CD4-positive, CD25-positive, alpha-beta regulatory T cell (primary cell): Measurements from ENCODE around the gene RABGAP1L. TPM values are rescaled to one million over a fixed set of nuclear protein-coding genes. Genes with fewer than 3 reads are reported as not detected.
A peak's percentile ranks its signal among the peaks of the same experiment; 100 is the strongest.

ENCODE experiments used
- ATAC-seq, 2 donors: fragments of 150-1000 bp; cut with Tn5 transposase; one replicate each; pipeline ENCODE4 v1.10.0; 2021; ENCODE audit warnings: low read depth in 2 of 2, moderate number of reproducible peaks in 2 of 2, moderate library complexity in 1 of 2
- DNase-seq, 3 donors: peaks; one replicate each; pipeline versions ENCODE4 v3.0.0 to v3.0.0-alpha.2; 2012 to 2022; ENCODE audit warnings: mixed read lengths in 1 of 3
- H3K27ac ChIP-seq: one replicate; pipeline ENCODE4 v1.7.0; 2013; ENCODE audit warnings: mild to moderate bottlenecking, low read length; ENCODE audit not compliant: insufficient read depth, poor library complexity, severe bottlenecking
- H3K27me3 ChIP-seq: one replicate; pipeline ENCODE4 v1.7.0; 2013; ENCODE audit warnings: low read length; ENCODE audit not compliant: control insufficient read depth, insufficient read depth
- H3K36me3 ChIP-seq: one replicate; pipeline ENCODE4 v1.7.0; 2013; ENCODE audit warnings: mild to moderate bottlenecking, low read length, moderate library complexity; ENCODE audit not compliant: control insufficient read depth, insufficient read depth
- H3K4me1 ChIP-seq: 2 replicates; pipeline ENCODE4 v1.7.0; 2013; ENCODE audit warnings: mild to moderate bottlenecking, low read length; ENCODE audit not compliant: insufficient read depth, control insufficient read depth, poor library complexity, severe bottlenecking
- H3K4me3 ChIP-seq: one replicate; pipeline ENCODE4 v1.7.0; 2013; ENCODE audit warnings: low read depth, mild to moderate bottlenecking, low read length, moderate library complexity
- H3K9me3 ChIP-seq, 2 experiments: 1 replicate in 1 of 2; 2 replicates in 1 of 2; pipeline ENCODE4 v1.7.0; 2013; ENCODE audit warnings: low read length in 2 of 2, mild to moderate bottlenecking in 1 of 2, moderate library complexity in 1 of 2; ENCODE audit not compliant: control insufficient read depth in 2 of 2
- H3K27ac Mint-ChIP-seq, 3 donors: one replicate each; pipeline ENCODE4 v1.8.0; 2020 to 2022; ENCODE audit warnings: mild to moderate bottlenecking in 3 of 3, mixed read lengths in 3 of 3, moderate library complexity in 2 of 3
- H3K27me3 Mint-ChIP-seq: one replicate; pipeline ENCODE4 v1.8.0; 2022; ENCODE audit warnings: mild to moderate bottlenecking, mixed read lengths
- H3K36me3 Mint-ChIP-seq: one replicate; pipeline ENCODE4 v1.8.0; 2020; ENCODE audit warnings: mixed read lengths
- H3K4me1 Mint-ChIP-seq, 4 donors: one replicate each; pipeline ENCODE4 v1.8.0; 2020 to 2022; ENCODE audit warnings: mixed read lengths in 4 of 4, mild to moderate bottlenecking in 1 of 4
- H3K4me3 Mint-ChIP-seq, 4 donors: one replicate each; pipeline ENCODE4 v1.8.0; 2020 to 2022; ENCODE audit warnings: mild to moderate bottlenecking in 4 of 4, mixed read lengths in 4 of 4, moderate library complexity in 3 of 4
- H3K9me3 Mint-ChIP-seq, 7 donors: one replicate each; pipeline ENCODE4 v1.8.0; 2020 to 2022; ENCODE audit warnings: mixed read lengths in 7 of 7, mild to moderate bottlenecking in 3 of 7, moderate library complexity in 2 of 7
- polyA plus RNA-seq, 4 donors: library from polyadenylated mRNA; unstranded; fragments of 300-500 nt; fragmentation: Illumina TruSeq; gene quantifications; one replicate each; pipeline ENCODE4 v1.2.3, GENCODE V29; 2021
- total RNA-seq: library from RNA; stranded (reverse); gene quantifications from one replicate; pipeline ENCODE4 v1.2.3, GENCODE V29; 2022

RABGAP1L gene
- total RNA-seq (118 TPM), polyA plus RNA-seq (10 to 100 TPM; 69.7 to 92.6 (median 78.9) TPM)

DNA sequence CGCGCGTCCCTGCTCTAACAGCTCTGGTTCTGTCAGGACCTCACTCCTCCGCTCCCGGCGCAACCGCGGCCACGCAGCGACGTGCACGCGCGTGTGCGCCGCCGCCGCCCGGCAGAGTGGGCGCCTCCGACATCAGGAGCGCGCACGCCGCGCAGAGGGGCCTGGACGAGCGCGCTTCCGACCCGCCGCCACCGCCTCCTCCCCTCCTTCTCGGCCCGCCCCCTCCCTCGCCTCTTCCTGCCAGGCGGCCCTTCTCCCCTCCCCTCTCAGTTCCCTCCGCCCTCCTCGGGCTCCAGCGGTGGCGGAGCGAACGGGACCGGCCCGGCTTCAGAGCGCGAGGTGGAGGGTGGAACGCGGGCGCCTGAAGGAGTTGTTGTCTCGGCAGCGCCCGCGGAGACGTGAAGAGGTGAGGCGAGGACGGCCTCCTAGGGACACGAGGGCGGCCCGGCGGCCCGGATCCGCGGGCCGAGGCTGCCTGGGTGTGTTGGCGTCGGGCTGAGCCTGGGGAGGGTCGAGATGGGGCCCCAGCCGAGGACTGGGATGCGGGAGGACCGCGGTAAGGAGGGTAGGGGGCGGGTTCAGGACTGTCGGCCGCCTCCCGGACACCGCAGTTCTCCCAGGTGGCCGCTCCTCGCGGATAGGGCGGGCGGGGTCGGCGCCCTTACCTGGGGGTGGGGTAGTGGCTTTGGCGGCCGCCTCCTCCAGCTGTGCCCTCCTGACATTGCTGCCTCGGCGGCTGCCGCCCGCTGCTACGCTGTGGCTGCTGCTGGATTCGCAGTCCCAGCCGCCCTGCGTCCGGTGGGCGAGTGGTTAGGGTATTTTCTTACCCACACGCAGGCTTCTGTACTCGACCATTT lies at the start of gene RABGAP1L:
Gene RABGAP1L, plus strand, starts transcription at position 269 of the 857 bp plus-strand sequence.
- no peaks in the 10 kb centered on the region for H3K9me3 Mint-ChIP-seq
- H3K27me3 Mint-ChIP-seq: no peaks in the 10 kb centered on the region
- H3K36me3 Mint-ChIP-seq: no peaks in the 10 kb centered on the region
- H3K4me1 Mint-ChIP-seq: peaks cover 40 to 62% (median 51%) of the 10 kb centered on the region in 4 donors
- Histone ChIP-seq H3K9me3 (no peaks in the 10 kb centered on the region), H3K4me3 (peak within 1 kb of the TSS; percentile 85), H3K4me1 (peaks cover 27% of the 10 kb centered on the region), H3K27ac (peak within 1 kb of the TSS; percentile 87), H3K27me3 (no peaks in the 10 kb centered on the region), H3K36me3 (no peaks in the 10 kb centered on the region)
- peak within 1 kb of the TSS; percentile 91 to 95 (median 94) for H3K4me3 Mint-ChIP-seq
- peak; percentile 90 to 93 for ATAC-seq
- peak; percentile 91 to 97 (median 93) for DNase-seq
- peak within 1 kb of the TSS; percentile 95 to 98 (median 97) for H3K27ac Mint-ChIP-seq

DNA sequence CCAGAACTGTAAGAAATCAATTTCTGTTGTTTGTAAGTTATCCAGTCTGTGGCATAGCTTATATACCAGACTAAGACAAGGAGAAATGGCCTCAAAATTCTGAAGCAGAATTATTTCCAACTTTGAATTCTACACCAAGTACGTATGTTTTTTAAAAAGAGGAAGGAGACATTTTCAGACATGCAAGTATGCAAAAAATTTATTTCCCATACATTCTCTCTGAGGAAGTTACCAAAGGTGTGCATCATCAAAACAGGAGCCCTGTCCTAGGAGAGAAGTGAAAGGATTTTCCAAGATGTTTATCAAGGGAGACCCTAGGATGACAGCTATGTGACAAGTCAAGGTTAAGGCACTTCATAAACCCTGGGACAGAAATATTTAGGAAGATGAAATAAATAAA lies 49.3 kb upstream of the RABGAP1L start:
- DNase-seq: no peak
- Histone ChIP-seq H3K9me3 (no peaks in the 10 kb centered on the region), H3K4me3 (no peak overlapping the region), H3K4me1 (no peaks in the 10 kb centered on the region), H3K27me3 (no peaks in the 10 kb centered on the region), H3K36me3 (no peaks in the 10 kb centered on the region), H3K27ac (no peak overlapping the region)
- ATAC-seq: no peak
- Mint-ChIP-seq H3K27ac (no peak overlapping the region), H3K4me1 (no peaks in the 10 kb centered on the region), H3K4me3 (no peak overlapping the region), H3K36me3 (no peaks in the 10 kb centered on the region), H3K9me3 (peaks cover 0 to 1% (median 0%) of the 10 kb centered on the region in 7 donors), H3K27me3 (peaks cover 27% of the 10 kb centered on the region)

DNA sequence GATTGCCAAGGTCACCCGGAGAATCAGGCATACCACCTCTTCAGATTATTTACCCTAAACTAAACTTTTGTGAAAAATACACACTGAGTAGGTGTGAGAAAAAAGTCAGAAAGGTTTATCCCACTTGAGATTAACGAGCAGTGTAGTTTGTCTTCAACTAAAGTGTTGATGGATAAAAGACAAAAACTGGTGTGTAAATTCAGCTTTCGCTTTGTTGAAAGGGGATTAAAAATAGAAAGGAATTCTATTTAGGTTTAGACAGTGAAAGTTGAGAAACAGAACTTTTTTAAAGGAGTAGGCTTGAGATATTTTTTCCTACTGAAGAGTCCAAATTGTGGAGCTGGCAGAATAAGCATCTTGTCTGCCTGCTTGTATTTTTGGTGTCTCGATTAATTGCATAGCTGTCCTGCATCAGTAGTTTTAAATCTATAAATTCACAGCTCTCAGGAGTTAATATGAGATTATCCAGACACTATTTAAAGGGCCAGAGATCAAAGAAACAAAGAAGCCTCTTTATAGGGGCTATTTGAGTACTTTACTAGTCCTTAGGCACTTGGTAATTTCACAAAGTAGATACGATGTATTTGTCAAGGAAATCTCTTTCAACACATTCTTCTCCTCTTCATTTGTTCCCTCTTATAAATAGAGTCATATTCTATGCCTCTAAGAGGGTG lies 46.7 kb upstream of the RABGAP1L start:
- no peaks in the 10 kb centered on the region for H3K4me1 Mint-ChIP-seq
- Histone ChIP-seq H3K27ac (no peak overlapping the region), H3K36me3 (no peaks in the 10 kb centered on the region), H3K4me1 (no peaks in the 10 kb centered on the region), H3K4me3 (no peak overlapping the region), H3K27me3 (no peaks in the 10 kb centered on the region), H3K9me3 (no peaks in the 10 kb centered on the region)
- no peak overlapping the region for H3K27ac Mint-ChIP-seq
- H3K27me3 Mint-ChIP-seq: peaks cover 27% of the 10 kb centered on the region
- no peaks in the 10 kb centered on the region for H3K36me3 Mint-ChIP-seq
- DNase-seq (no peak), ATAC-seq (no peak)
- peaks cover 0 to 1% (median 0%) of the 10 kb centered on the region in 7 donors for H3K9me3 Mint-ChIP-seq
- H3K4me3 Mint-ChIP-seq: no peak overlapping the region

DNA sequence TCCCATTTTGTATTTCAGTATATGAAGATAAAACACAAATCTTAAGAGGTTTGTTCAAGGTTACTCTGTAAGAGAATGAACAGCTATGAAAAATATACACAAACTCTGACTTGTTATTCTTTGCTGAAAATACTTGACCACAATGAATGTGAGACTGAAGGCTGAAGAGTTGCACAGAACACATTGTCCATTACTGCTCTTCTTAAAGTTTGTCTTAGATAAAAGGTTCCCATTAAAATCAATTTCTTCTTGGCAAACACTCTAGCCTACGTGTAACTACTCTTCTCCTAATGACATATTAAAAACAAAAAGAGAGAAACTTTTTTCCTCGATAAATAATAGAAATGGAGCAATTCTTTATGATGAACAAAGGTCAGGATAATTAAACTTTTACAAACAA lies 45.2 kb upstream of the RABGAP1L start:
- no peaks in the 10 kb centered on the region for H3K4me1 ChIP-seq
- no peaks in the 10 kb centered on the region for H3K36me3 ChIP-seq
- H3K9me3 ChIP-seq: no peaks in the 10 kb centered on the region
- ATAC-seq (no peak), DNase-seq (no peak)
- Mint-ChIP-seq H3K27me3 (peaks cover 18% of the 10 kb centered on the region), H3K4me1 (no peaks in the 10 kb centered on the region), H3K27ac (peak overlapping the region in 1 of 3 donors; percentile 29), H3K36me3 (no peaks in the 10 kb centered on the region), H3K4me3 (no peak overlapping the region), H3K9me3 (no peaks in the 10 kb centered on the region)
- no peaks in the 10 kb centered on the region for H3K27me3 ChIP-seq
- no peak overlapping the region for H3K4me3 ChIP-seq
- H3K27ac ChIP-seq: no peak overlapping the region

DNA sequence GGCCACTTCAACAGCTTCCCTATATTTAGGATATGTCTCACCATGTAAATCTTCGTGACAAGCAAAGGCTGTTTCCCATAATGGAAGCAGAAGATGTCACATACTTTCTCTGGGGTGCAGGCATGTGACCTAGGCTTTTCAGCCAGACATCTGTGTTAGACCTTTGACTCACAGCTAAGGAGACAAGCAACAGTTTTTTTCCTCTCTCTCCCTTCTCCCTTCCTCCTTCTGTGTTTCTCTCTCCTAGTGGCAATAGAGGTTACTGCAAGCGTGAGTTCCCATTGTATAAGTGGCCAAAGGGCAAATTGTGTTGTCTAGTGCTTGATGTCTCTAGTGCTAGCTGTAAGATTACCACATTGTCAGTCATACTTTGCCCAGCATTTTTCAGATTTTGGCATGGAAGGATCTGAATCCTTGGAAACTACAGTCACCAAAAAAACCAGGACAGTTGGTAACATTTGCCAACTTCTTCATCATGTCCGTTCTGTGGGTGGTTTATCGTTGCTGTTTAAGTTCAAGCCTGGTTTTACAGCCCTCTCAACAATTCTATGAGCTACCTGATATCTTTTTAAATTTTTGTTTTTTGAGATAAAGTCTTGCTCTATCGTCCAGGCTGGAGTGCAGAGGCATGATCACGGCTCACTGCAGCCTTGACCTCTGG lies 44.4 kb upstream of the RABGAP1L start:
- Mint-ChIP-seq H3K4me1 (no peaks in the 10 kb centered on the region), H3K9me3 (no peaks in the 10 kb centered on the region)
- DNase-seq: peak in 2 of 3 donors; percentile 34 to 60

GRCh38 chr1:174116042-174116441 lies 43.3 kb upstream of the RABGAP1L start:
- DNase-seq (no peak), ATAC-seq (no peak)
- H3K4me3 ChIP-seq: no peak overlapping the region
- no peaks in the 10 kb centered on the region for H3K9me3 ChIP-seq
- H3K4me1 Mint-ChIP-seq: peaks cover 0 to 1% (median 0%) of the 10 kb centered on the region in 4 donors
- no peak overlapping the region for H3K27ac ChIP-seq
- no peaks in the 10 kb centered on the region for H3K36me3 ChIP-seq
- H3K27ac Mint-ChIP-seq: no peak overlapping the region
- H3K27me3 Mint-ChIP-seq: peaks cover 13% of the 10 kb centered on the region
- no peak overlapping the region for H3K4me3 Mint-ChIP-seq
- no peaks in the 10 kb centered on the region for H3K4me1 ChIP-seq
- peaks cover 0 to 3% (median 0%) of the 10 kb centered on the region in 7 donors for H3K9me3 Mint-ChIP-seq
- H3K36me3 Mint-ChIP-seq: no peaks in the 10 kb centered on the region
- H3K27me3 ChIP-seq: peaks cover 3% of the 10 kb centered on the region

More for the DNA sequence above, 44.4 kb upstream of the RABGAP1L start:
- no peak overlapping the region for H3K4me3 ChIP-seq
- H3K9me3 ChIP-seq: no peaks in the 10 kb centered on the region
- no peaks in the 10 kb centered on the region for H3K4me1 ChIP-seq
- H3K4me3 Mint-ChIP-seq: no peak overlapping the region
- peaks cover 3% of the 10 kb centered on the region for H3K27me3 ChIP-seq
- no peak overlapping the region for H3K27ac ChIP-seq
- peaks cover 14% of the 10 kb centered on the region for H3K27me3 Mint-ChIP-seq
- no peaks in the 10 kb centered on the region for H3K36me3 Mint-ChIP-seq
- H3K36me3 ChIP-seq: no peaks in the 10 kb centered on the region
- no peak overlapping the region for H3K27ac Mint-ChIP-seq
- peak in 1 of 2 donors; percentile 56 for ATAC-seq

GRCh38 chr1:174118751-174119150 lies 40.6 kb upstream of the RABGAP1L start:
- Histone ChIP-seq H3K9me3 (peaks cover 0 to 3% of the 10 kb centered on the region in 2 experiments), H3K4me1 (no peaks in the 10 kb centered on the region), H3K27ac (no peak overlapping the region), H3K27me3 (peaks cover 3% of the 10 kb centered on the region), H3K36me3 (no peaks in the 10 kb centered on the region), H3K4me3 (no peak overlapping the region)
- Mint-ChIP-seq H3K9me3 (peaks cover 0 to 10% (median 4%) of the 10 kb centered on the region in 7 donors), H3K4me3 (no peak overlapping the region), H3K27ac (no peak overlapping the region), H3K36me3 (no peaks in the 10 kb centered on the region), H3K27me3 (no peaks in the 10 kb centered on the region), H3K4me1 (peaks cover 0 to 4% (median 0%) of the 10 kb centered on the region in 4 donors)
- DNase-seq: no peak
- ATAC-seq: no peak
